Measurements from ENCODE around the gene RBM17.

- TF ChIP-seq CTCF (IDR thresholded peaks at IDR 0.05), result no peak
- no peak for TF ChIP-seq POLR2AphosphoS5 (IDR thresholded peaks at IDR 0.05)
- TF ChIP-seq POLR2A (IDR thresholded peaks at IDR 0.05), result no peak
These were observed 69.4 kb downstream of the RBM17 start for GRCh38 chr10:6158276-6158675.
